ENCODE results near the gene C17orf58.

C17orf58 gene

GRCh38 chr17:67950945-67951344 is 45.3 kb downstream of the C17orf58 start:
- DNase-seq: no peak

GRCh38 chr17:67947325-67947813 is 48.9 kb downstream of the C17orf58 start:
- DNase-seq: no peak

GRCh38 chr17:67946513-67946912 is 49.8 kb downstream of the C17orf58 start:
- DNase-seq: no peak

- DNase-seq: no peak
These were observed 52.2 kb downstream of the C17orf58 start for GRCh38 chr17:67944035-67944434.

GRCh38 chr17:67942810-67943209 is 53.5 kb downstream of the C17orf58 start:
- no peak for DNase-seq

Measured in activated CD8-positive, alpha-beta memory T cell treated with anti-CD3 and anti-CD28 coated beads, Interleukin-2, amount 50 U/mL, for 4 hours (primary cell).